ENCODE measurements around the gene SMARCA5.

SMARCA5 gene

GRCh38 chr4:143502231-143502630, 11.3 kb upstream of the SMARCA5 start:
- Histone ChIP-seq H3K9me2 (replicated peaks; ENCODE audit: insufficient read depth, low read length) (no peaks in the 10 kb centered on the region), H3K9me3 (replicated peaks; ENCODE audit: insufficient read depth, low read length) (no peaks in the 10 kb centered on the region), H4K20me1 (ENCODE audit: insufficient read depth, low read length) (no peaks in the 10 kb centered on the region), H3K4me2 (ENCODE audit: low read depth, low read length) (no peak overlapping the region), H3K9ac (ENCODE audit: low read length) (no peak overlapping the region), H2AFZ (ENCODE audit: low read length) (no peak overlapping the region), H3K27ac (ENCODE audit: low read length) (no peak overlapping the region), H3K4me3 (ENCODE audit: low read length) (no peak overlapping the region), H3K27me3 (replicated peaks; ENCODE audit: insufficient read depth, low read length) (no peaks in the 10 kb centered on the region), H3K79me2 (ENCODE audit: low read length) (no peaks in the 10 kb centered on the region), H3K36me3 (replicated peaks; ENCODE audit: insufficient read depth, low read length) (no peaks in the 10 kb centered on the region), H3K4me1 (ENCODE audit: low read length) (no peaks in the 10 kb centered on the region), H3F3A (ENCODE audit: insufficient read depth, low read length) (no peaks in the 10 kb centered on the region)
- TF ChIP-seq EZH2phosphoT487 (IDR thresholded peaks at IDR 0.05; ENCODE audit: low read length), result no peak
- TF ChIP-seq, protein P1, sequence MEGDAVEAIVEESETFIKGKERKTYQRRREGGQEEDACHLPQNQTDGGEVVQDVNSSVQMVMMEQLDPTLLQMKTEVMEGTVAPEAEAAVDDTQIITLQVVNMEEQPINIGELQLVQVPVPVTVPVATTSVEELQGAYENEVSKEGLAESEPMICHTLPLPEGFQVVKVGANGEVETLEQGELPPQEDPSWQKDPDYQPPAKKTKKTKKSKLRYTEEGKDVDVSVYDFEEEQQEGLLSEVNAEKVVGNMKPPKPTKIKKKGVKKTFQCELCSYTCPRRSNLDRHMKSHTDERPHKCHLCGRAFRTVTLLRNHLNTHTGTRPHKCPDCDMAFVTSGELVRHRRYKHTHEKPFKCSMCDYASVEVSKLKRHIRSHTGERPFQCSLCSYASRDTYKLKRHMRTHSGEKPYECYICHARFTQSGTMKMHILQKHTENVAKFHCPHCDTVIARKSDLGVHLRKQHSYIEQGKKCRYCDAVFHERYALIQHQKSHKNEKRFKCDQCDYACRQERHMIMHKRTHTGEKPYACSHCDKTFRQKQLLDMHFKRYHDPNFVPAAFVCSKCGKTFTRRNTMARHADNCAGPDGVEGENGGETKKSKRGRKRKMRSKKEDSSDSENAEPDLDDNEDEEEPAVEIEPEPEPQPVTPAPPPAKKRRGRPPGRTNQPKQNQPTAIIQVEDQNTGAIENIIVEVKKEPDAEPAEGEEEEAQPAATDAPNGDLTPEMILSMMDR (IDR thresholded peaks at IDR 0.05; ENCODE audit: low read length), result no peak
- TF ChIP-seq EZH2 (optimal IDR thresholded peaks at IDR 0.05; ENCODE audit: low read depth, low read length), result no peak
- no peak for DNase-seq

DNA sequence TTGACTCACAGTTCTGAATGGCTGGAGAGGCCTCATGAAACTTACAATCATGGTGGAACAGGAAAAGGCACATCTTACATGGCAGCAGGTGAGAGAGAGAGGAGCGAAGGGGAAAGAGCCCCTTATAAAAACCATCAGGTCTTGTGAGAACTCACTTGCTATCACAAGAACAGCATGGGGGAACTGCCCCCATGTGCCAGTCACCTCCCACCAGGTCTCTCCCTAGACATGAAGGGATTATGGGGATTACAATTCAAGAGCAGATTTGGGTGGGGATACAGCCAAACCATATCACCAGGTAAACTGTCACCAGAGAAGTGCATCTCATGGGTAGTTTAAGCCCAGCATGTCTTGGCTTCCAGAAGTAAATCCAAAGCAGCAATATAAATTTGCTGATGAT, 7.5 kb upstream of the SMARCA5 start:
- H3K4me3 ChIP-seq (ENCODE audit: low read length), result no peak overlapping the region

DNA sequence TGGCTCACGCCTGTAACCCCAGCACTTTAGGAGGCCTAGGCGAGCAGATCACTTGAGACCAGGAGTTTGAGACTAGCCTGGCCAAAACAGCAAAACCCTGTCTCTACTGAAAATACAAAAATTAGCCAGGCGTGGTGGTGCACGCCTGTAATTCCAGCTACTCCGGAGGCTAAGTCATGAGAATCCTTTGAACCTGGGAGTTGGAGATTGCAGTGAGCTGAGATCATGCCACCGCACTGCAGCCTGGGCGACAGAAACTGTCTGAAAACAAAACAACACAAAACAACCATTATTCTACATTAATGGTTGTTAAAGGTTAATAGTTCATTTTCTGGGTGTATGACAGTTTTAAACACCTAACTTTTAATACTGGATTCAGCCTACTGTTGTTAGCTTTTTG, 1.6 kb upstream of the SMARCA5 start:
- H2AFZ ChIP-seq (ENCODE audit: low read length), result no peak overlapping the region
- no peak for DNase-seq
- H3K36me3 ChIP-seq (replicated peaks; ENCODE audit: insufficient read depth, low read length), result no peaks in the 10 kb centered on the region

More for the DNA sequence above, 7.5 kb upstream of the SMARCA5 start:
- Histone ChIP-seq H4K20me1 (ENCODE audit: insufficient read depth, low read length) (no peaks in the 10 kb centered on the region), H3K79me2 (ENCODE audit: low read length) (no peaks in the 10 kb centered on the region), H3K36me3 (replicated peaks; ENCODE audit: insufficient read depth, low read length) (no peaks in the 10 kb centered on the region), H3F3A (ENCODE audit: insufficient read depth, low read length) (no peaks in the 10 kb centered on the region), H3K4me1 (ENCODE audit: low read length) (no peaks in the 10 kb centered on the region), H3K27me3 (replicated peaks; ENCODE audit: insufficient read depth, low read length) (no peaks in the 10 kb centered on the region), H3K4me2 (ENCODE audit: low read depth, low read length) (no peak overlapping the region), H3K9ac (ENCODE audit: low read length) (no peak overlapping the region), H2AFZ (ENCODE audit: low read length) (no peak overlapping the region), H3K27ac (ENCODE audit: low read length) (no peak overlapping the region), H3K9me3 (replicated peaks; ENCODE audit: insufficient read depth, low read length) (no peaks in the 10 kb centered on the region), H3K9me2 (replicated peaks; ENCODE audit: insufficient read depth, low read length) (no peaks in the 10 kb centered on the region)
- TF ChIP-seq EZH2 (optimal IDR thresholded peaks at IDR 0.05; ENCODE audit: low read depth, low read length), result no peak
- TF ChIP-seq, protein P1 (IDR thresholded peaks at IDR 0.05; ENCODE audit: low read length), result no peak
- no peak for TF ChIP-seq EZH2phosphoT487 (IDR thresholded peaks at IDR 0.05; ENCODE audit: low read length)
- DNase-seq, result no peak

More for the DNA sequence above, 1.6 kb upstream of the SMARCA5 start:
- H3K27ac ChIP-seq (ENCODE audit: low read length), result no peak overlapping the region
- H3F3A ChIP-seq (ENCODE audit: insufficient read depth, low read length), result peaks cover 22% of the 10 kb centered on the region
- TF ChIP-seq, protein P1 (IDR thresholded peaks at IDR 0.05; ENCODE audit: low read length), result no peak
- TF ChIP-seq EZH2 (optimal IDR thresholded peaks at IDR 0.05; ENCODE audit: low read depth, low read length) (no peak), EZH2phosphoT487 (IDR thresholded peaks at IDR 0.05; ENCODE audit: low read length) (no peak)
- peaks cover 11% of the 10 kb centered on the region; the same call in 1 of the 2 replicates for H4K20me1 ChIP-seq (ENCODE audit: insufficient read depth, low read length)
- H3K4me3 ChIP-seq (ENCODE audit: low read length), result no peak overlapping the region
- no peak overlapping the region for H3K9ac ChIP-seq (ENCODE audit: low read length)
- H3K27me3 ChIP-seq (replicated peaks; ENCODE audit: insufficient read depth, low read length), result no peaks in the 10 kb centered on the region
- peaks cover 32% of the 10 kb centered on the region for H3K79me2 ChIP-seq (ENCODE audit: low read length)
- H3K9me2 ChIP-seq (replicated peaks; ENCODE audit: insufficient read depth, low read length), result no peaks in the 10 kb centered on the region
- H3K4me1 ChIP-seq (ENCODE audit: low read length), result peaks cover 21% of the 10 kb centered on the region; the same call in 1 of the 2 replicates
- H3K4me2 ChIP-seq (ENCODE audit: low read depth, low read length), result no peak overlapping the region
- H3K9me3 ChIP-seq (replicated peaks; ENCODE audit: insufficient read depth, low read length), result no peaks in the 10 kb centered on the region

All from MM.1S (cell line).